Central memory CD4-positive, alpha-beta T cell (primary cell): Measurements from ENCODE around the gene SDHC.
A peak's percentile ranks its signal among the peaks of the same experiment; 100 is the strongest.
"Not testable (repeated sequence)": the region's sequence is repeated elsewhere in the genome, so short reads cannot be mapped to it uniquely, and the experiment has no call there.

Experiments
- DNase-seq: peaks from one replicate; pipeline ENCODE4 v3.0.0; 2022

SDHC gene

DNA sequence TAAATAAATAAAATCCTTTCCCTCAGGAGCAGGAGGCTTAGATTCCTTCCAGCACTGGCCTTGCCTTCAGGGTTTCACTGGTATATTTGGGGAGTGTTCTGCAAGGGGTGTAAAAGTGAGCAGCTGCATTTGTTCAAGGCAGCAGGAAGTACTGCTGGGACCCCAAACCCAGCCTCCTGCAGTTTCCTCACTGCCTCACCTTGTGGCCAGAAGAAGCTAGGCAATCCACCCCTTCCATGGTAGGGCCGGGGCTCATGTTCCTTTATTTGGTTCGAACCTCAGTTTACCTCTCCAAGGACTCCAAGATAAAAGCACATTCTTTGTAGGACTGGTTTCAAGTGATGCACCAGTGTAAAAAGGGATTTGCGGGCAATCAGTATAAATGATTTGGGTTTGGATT, 74.5 kb downstream of the SDHC start:
- no peak for DNase-seq

DNA sequence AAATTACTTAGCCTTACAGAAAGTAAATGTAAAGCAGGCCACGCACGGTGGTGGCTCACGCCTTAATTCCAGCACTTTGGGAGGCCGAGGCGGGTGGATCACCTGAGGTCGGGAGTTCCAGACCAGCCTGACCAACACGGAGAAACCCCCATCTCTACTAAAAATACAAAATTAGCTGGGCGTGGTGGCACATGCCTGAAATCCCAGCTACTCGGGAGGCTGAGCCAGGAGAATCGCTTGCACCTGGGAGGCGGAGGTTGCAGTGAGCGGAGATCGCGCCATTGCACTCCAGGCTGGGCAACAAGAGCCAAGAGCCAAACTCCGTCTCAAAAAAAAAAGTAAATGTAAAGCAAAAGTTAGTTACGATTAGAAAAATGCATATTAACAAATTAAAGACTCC, 75.0 kb downstream of the SDHC start:
- not testable (repeated sequence) for DNase-seq

DNA sequence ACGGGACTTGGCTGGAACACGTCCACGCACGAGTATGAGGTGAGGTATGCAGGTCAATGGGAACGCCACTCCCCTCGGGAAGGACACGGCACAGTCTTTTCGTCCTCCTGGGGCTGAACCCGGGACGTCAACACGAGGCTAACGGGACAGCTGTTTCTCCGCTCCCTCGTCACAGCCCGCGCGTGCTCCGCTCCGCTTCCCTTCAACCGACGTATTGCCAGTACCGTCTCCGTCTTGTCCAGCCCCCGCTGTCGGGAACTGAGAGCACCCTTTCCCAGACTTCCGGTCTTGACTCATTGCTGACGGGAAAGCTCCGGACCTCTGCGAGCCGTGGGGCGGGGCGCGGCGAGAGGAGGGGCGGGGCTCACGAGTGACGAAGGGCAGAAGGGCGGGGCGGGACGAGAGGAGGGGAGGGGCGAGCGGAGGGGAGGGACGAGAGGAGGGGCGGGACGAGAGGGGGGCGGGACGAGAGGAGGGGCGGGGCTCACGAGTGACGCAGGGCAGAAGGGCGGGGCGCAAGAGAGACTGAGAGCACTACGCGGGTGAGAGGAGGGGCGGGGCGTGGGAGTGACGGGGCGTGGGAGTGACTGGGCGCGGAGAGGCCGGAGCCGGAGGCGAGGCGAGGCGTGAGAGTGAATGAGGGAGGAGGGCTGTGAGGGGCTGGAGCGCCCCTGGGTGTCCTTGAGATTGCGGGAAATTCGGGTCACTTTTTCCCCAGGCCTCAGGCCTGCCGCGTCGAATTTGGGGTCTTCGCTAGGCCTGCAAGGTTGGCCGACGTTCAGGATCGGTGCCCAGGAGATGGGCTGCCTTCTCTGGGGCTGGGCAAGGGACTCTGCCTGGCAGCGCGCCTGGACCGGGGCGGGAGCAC, 75.7 kb downstream of the SDHC start:
- DNase-seq: peak; percentile 89

DNA sequence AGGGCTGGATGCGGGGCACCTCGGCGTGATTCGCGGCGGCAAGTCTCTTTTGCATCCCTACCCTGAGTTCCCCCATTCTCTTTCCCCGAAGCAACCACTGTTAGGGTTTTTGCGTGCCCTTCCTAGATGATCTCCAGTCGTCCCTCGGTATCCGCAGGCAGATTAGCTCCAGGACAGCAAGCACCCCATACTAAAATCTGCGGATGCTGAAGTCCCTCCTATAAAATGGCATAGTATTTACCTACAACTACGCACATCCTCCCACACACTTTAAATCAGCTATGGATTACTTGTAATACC, 76.3 kb downstream of the SDHC start:
- DNase-seq: peak; percentile 21

DNA sequence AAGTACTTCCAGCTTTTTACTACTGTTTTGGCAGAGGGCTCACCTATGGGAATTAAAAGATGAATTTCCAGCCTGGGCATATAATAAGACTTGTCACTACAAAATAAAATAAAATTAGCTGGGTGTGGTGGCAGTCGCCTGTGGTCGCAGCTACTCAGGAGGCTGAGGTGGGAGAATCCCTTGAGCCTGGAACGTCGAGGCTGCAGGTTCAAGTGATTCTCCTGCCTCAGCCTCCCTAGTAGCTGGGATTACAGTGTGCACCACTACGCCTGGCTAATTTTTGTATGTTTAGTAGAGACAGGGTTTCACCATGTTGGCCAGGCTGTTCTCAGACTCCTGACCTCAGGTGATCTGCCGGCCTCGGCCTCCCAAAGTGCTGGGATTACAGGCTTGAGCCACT, 77.0 kb downstream of the SDHC start:
- DNase-seq: not testable (repeated sequence)

DNA sequence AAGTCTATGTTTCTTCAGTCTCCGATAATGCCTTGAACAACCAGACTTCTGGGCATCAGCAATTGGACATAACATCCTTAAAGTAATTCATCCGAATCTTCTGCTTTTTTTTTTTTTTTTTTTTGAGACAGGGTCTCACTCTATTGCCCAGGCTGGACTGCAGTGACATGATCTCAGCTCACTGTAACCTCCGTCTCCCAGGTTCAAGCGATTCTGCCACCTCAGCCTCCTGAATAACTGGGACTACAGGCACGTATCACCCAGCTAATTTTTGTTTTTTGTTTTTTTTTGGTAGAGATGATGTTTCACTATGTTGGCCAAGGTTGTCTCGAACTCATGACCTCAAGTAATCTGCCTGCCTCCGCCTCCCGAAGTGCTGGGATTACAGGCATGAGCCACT, 77.4 kb downstream of the SDHC start:
- DNase-seq: no peak

DNA sequence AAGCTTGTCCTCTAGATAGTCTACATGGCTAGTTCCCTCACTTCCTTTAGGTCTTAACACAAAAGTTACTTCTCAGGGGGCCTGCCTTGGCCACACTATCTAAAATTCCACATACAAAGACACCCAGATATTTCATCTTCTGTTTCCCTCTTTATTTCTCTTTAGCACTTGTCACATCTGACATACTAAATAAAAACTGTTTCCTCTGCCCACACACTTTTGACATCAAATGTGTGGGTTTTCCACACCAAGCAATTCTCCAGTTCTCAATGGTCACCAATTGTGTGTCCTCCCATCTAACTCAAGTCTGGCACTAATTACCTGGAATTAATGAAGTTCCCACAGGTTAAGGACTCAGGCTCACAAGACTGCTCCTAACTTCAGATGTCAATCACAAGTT, 79.0 kb downstream of the SDHC start:
- DNase-seq: no peak

DNA sequence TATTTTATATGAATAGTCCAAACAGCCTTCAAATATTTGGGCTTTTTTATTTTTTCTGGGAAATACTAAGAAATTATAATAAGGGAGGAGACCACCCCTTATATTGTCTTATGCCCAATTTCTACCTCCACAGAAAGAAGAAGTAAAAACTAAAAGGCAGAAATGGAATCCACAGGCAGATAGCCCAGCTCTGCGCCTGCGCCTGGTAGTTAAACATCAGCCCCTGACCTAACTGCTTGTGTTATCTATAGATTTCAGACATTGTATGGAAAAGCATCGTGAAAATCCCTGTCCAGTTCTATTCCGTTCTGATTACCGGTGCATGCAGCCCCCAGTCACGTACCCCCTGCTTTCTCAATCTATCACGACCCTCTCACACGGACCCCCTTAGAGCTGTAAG, 82.9 kb downstream of the SDHC start:
- DNase-seq: not testable (repeated sequence)

DNA sequence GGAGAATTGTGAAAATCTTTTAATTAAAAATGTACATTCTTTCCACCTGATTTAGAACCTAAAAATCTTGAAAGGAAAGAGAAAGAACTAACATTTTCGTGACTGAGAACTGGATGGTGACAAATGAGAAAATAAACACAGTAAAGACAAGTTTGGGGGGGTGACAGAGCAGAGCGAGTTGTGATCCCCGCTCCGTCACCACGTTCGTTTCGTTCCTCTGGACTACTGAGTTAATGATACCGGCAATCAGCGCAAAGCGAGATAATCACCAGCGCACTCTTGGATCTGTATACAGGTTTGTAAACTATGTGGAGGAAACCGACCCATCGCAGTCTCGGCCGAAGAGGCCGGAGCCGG, 84.7 kb downstream of the SDHC start:
- DNase-seq: no peak

DNA sequence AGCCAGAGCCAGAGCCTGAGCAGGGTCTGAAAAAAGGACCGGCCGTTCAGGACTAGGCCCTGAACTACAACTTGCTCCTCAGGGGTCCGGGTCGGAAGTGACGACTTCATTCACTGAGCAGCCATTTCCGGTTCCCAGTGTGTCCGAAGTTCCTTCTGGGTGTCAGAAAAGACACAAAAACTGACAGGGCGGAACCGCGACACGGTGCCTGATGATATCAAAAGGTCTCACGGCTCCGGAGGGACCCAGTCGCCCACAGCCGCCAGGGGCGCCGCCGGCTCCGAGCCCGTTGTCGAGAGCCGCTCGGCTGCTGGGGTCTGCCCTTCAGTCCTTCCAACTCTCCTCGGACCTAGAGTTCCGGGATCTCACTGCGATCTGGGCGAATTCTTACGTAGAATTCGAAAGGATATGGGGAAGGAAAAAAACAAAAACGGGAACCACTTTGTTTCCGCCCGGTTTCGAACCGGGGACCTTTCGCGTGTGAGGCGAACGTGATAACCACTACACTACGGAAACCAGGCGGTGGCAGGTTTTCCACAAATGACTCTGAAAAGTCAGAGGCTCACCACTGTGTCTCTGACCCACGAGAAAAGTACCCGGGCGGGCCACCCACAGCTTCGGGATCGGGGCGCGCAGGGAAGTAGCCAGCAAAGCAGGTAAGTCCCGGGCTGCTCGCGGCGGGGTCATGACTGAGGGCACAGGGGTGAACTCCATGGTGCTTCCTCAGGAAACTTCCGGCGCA, 85.2 kb downstream of the SDHC start:
- DNase-seq: peak; percentile 91

DNA sequence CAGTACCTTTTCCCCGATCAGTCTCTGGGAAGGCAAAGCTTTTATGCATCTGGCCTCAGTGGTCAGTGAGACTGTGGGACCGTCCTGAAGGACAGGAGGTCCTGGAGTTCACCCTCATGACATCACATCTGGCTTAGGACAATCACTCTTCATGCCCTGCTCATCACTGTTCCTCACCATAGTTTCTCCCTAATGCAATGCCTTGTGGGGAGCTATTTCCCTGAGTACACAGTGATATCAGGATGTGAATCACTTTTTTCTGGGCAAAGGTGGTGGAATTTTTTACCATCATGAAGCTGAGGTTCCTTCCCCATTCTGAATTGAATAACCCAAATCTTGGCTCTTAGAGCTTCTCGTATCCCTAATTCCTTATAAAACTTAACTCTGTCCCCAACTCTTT, 88.3 kb downstream of the SDHC start:
- no peak for DNase-seq

DNA sequence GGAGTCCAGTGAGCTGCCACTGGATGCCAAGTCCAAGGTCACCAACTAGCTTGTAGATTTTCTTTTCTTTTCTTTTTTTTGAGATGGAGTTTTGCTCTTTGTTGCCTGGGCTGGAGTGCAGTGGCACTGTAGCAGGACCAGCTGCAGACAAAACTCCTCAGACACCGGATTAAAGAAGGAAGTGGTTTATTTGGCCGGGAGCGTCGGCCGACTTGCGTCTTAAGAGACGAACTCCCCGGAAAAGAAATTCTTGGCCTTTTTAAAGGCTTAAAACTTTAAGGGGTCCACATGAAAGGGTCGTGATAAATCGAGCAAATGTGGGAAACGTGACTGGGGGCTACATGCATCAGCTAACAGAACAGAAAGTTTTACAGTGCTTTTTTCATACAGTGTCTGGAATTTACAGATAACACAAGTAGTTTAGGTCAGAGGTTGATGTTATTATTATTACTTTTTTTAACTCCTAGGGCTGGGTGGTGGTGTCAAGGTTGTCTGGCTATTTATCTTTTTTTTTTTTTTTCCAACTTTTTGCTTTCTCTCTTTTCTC, 89.9 kb downstream of the SDHC start:
- DNase-seq: no peak

DNA sequence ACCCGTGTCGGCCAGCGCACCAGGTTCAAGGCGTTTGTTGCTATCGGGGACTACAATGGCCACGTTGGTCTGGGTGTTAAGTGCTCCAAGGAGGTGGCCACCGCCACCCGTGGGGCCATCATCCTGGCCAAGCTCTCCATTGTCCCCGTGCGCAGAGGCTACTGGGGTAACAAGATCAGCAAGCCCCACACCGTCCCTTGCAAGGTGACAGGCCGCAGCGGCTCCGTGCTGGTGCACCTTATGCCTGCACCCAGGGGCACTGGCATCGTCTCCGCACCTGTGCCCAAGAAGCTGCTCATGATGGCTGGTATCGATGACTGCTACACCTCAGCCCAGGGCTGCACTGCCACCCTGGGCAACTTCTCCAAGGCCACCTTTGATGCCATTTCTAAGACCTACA, 92.4 kb downstream of the SDHC start:
- DNase-seq: not testable (repeated sequence)

DNA sequence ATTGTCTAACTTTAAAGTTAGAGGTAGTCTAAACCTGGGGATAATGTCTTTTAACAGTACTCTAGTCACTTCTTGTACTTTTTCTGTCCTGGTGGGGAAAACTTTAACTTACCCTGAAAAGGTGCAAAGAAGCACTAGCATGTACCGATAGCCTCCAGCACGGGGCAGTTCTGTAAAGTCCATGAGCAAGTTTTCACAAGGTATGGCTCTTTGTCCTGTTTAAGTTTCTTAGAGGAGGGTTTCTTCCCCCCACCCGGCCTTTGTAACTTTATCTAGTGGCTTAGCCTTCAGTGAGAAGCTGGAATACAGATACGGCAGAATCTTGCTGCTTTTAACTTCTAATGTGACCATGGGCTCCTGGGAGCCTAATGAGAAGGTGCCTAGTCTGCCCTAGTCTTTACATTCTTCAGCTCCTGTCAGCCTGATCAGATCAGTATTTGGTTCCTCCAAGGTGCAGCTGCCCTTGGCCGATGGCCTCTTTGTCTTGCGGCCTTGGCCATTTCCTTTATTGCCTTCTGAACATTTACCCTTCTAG, 93.3 kb downstream of the SDHC start:
- no peak for DNase-seq

DNA sequence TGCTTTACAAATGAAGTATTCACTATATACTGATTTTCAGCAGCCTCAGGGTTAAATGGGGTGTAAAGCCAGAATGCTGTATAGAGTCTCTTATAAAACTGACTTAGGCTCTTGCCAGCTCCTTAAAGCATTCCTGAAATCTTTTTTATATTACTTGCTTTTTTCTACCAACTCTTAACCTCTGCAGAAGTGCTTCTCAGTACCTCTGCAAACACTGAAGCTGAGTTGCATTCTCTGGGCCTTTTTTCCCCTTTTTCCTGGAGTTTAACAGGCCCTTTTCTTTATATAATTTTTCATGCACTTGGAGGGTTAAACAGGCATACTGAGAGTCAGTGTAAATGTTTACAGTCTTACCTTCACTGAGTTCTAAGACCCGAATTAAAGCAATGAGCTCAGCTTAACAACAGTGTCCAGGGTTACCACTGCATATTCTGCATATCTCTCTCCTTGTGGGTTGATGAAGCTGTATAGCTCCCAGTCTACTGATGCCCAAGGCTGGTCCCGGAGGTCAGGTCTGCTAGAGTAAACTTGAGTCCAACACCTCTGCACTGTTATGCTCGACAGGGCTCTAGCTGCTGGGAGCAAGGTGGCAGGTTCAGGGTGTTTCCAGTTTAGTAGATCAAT, 94.4 kb downstream of the SDHC start:
- DNase-seq: no peak

DNA sequence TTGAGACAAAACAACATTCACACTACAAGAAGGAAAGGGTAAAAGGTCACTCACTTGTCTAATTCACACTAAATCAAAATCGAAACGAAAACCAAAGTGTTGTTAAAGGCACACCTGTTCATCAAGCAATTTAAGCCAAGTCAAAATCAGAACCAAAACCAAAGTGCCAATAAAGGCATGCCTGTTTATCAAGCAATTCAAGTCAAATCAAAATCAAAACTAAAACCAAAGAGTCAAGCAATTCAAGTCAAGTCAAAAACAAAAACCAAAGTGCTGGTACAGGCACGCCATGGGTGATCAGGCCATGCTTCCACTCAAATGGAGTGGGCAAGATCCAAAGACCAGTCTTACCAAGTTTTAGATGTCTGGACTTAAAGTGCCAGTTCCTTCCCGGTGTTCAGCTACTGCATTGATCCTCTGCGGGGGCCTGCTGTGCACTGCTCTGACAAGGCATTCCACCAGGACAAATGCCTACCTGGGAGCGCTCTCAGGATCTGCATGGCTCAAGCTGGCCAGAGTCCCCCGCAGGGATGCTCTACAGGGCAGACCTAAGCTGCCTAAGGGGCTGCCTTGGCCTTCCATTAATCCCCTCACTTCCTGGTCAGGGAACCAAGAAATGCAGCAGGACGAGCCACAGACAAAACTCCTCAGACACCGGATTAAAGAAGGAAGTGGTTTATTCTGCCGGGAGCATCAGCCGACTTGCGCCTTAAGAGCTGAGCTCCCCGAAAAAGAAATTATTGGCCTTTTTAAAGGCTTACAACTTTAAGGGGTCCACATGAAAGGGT, 95.9 kb downstream of the SDHC start:
- DNase-seq: peak; percentile 27

DNA sequence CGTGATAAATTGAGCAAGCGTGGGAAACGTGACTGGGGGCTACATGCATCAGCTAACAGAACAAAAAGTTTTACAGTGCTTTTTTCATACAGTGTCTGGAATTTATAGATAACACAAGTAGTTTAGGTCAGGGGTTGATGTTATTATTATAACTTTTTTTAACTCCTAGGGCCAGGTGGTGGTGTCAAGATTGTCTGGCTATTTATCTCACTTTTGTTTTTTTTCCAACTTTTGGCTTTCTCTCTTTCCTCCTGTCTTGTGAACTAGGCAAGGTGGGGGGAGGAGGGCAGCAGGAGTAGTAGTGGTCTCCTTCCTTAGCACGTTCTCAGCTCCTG, 96.4 kb downstream of the SDHC start:
- DNase-seq: not testable (repeated sequence)
